Left renal pelvis (tissue), 4 donors: ENCODE measurements around the gene ZNF101. TPM values are rescaled to one million over a fixed set of nuclear protein-coding genes. Genes with fewer than 3 reads are reported as not detected.
"Not testable (repeated sequence)": the region's sequence is repeated elsewhere in the genome, so short reads cannot be mapped to it uniquely, and the experiment has no call there.

Source experiments
- DNase-seq, 4 donors: peaks; one replicate each; pipeline ENCODE4 v3.0.0-alpha.2; 2013; ENCODE audit warnings: low read depth in 4 of 4, low spot score in 3 of 4
- polyA plus RNA-seq, 4 donors: library from polyadenylated mRNA; unstranded; fragments of 120-200 nt; gene quantifications; one replicate each; pipeline ENCODE4 v1.2.1, GENCODE V29; 2013; ENCODE audit not compliant: insufficient read length in 4 of 4

The ZNF101 gene
- polyA plus RNA-seq, 4 donors: 6.0 to 20.4 (median 18.2) TPM

- no peak for DNase-seq
Observed at GRCh38 chr19:19659646-19660245, 8.9 kb upstream of the ZNF101 start.

GRCh38 chr19:19661141-19661674 lies 7.4 kb upstream of the ZNF101 start:
- DNase-seq: no peak

- no peak for DNase-seq
Observed at GRCh38 chr19:19661675-19662251, 6.9 kb upstream of the ZNF101 start.

- DNase-seq: no peak
Observed at GRCh38 chr19:19662344-19662743, 6.3 kb upstream of the ZNF101 start.

GRCh38 chr19:19662871-19663255 lies 5.8 kb upstream of the ZNF101 start:
- no peak for DNase-seq

GRCh38 chr19:19663256-19664120 lies 5.2 kb upstream of the ZNF101 start, which contains the start of gene ATP13A1:
ATP13A1 (minus strand) TSS chr19:19663676; CDS start chr19:19663666, 10 bp downstream.
- DNase-seq: peak; percentile 87 to 91 (median 91)

- not testable (repeated sequence) for DNase-seq
Observed at GRCh38 chr19:19665420-19665948, 3.2 kb upstream of the ZNF101 start.

- DNase-seq: no peak
Observed at GRCh38 chr19:19670070-19670551, 1.5 kb downstream of the ZNF101 start.

GRCh38 chr19:19672816-19673215 lies 4.2 kb downstream of the ZNF101 start:
- no peak for DNase-seq

GRCh38 chr19:19674315-19674714 lies 5.7 kb downstream of the ZNF101 start:
- DNase-seq: no peak

GRCh38 chr19:19677579-19677978 lies 8.9 kb downstream of the ZNF101 start:
- no peak for DNase-seq

GRCh38 chr19:19679176-19680073 lies 10.8 kb downstream of the ZNF101 start:
- DNase-seq: no peak

GRCh38 chr19:19686119-19686518 lies 17.5 kb downstream of the ZNF101 start:
- not testable (repeated sequence) for DNase-seq

- no peak for DNase-seq
Observed at GRCh38 chr19:19686580-19686979, 17.9 kb downstream of the ZNF101 start.

- no peak for DNase-seq
Observed at GRCh38 chr19:19687090-19687489, 18.5 kb downstream of the ZNF101 start.

- not testable (repeated sequence) for DNase-seq
Observed at GRCh38 chr19:19689023-19689422, 20.4 kb downstream of the ZNF101 start.

- no peak for DNase-seq
Observed at GRCh38 chr19:19691683-19692082, 23.0 kb downstream of the ZNF101 start.

GRCh38 chr19:19696386-19696785 lies 27.7 kb downstream of the ZNF101 start:
- no peak for DNase-seq

- no peak for DNase-seq
Observed at GRCh38 chr19:19697589-19697988, 28.9 kb downstream of the ZNF101 start.

GRCh38 chr19:19700493-19700892 lies 31.9 kb downstream of the ZNF101 start:
- not testable (repeated sequence) for DNase-seq
